ENCODE results near the gene SOD1. TPM values are rescaled to one million over a fixed set of nuclear protein-coding genes. Genes with fewer than 3 reads are reported as not detected.
A peak's percentile ranks its signal among the peaks of the same experiment; 100 is the strongest.

The SOD1 gene
- total and polyA plus RNA-seq, 2 of the 13 experiments (the other 11 are each of a cell fraction or from before 2014, with no cell fraction given), result 317 to 537 TPM

GRCh38 chr21:31663584-31664249 lies 4.2 kb downstream of the SOD1 start (continued):
- no peak for TF ChIP-seq ZNF318 (CRISPR knock-in tag; IDR thresholded peaks at IDR 0.05)

GRCh38 chr21:31665397-31665796 lies 5.9 kb downstream of the SOD1 start:
- ATAC-seq (peak; percentile 72), DNase-seq (ENCODE audit: low spot score) (peak; percentile 20), FAIRE-seq (no peak)
- no peaks in the 10 kb centered on the region for H3K9me3 ChIP-seq (ENCODE audit: low read length)
- no TSS peak for BruUV-seq (replicated peaks)
- in situ Hi-C loops (cut with HindIII; ENCODE audit: extremely low pct_ligation_motif_present, low pct_unique_long_range_greater_than_20kb), result no loop called here
- no peaks in the 10 kb centered on the region; a peak in 1 of 5 replicates for H3K27me3 ChIP-seq (ENCODE audit: control insufficient read depth in 1 of 2, insufficient read depth in 2 of 2, low read length in 2 of 2)
- no peak overlapping the region for H3K27ac ChIP-seq (ENCODE audit: extremely low read length, insufficient read depth, low read length)
- no peak overlapping the region for H3K4me3 ChIP-seq (replicated peaks in 1 of 3; ENCODE audit: insufficient read depth in 1 of 3, low read depth in 2 of 3, low read length in 3 of 3)
- no peak overlapping the region for H3K4me2 ChIP-seq (ENCODE audit: low read depth, low read length)
- H3K9ac ChIP-seq (ENCODE audit: insufficient read depth, low read depth, low read length), result no peak overlapping the region
- POLR2A ChIA-PET, result no interaction called here
- peaks cover 57% of the 10 kb centered on the region for H3K4me1 ChIP-seq (ENCODE audit: insufficient read depth, low read length)
- peaks cover 10 to 50% of the 10 kb centered on the region in 2 experiments for H3K36me3 ChIP-seq (replicated peaks in 1 of 2; ENCODE audit: control insufficient read depth in 1 of 2, insufficient read depth in 2 of 2, low read length in 2 of 2)
- WGBS (ENCODE audit: low lambda C conversion rate), result 86% methylated on average over 7 of the region's 8 CpGs
- peaks cover 47% of the 10 kb centered on the region for H3K79me2 ChIP-seq (ENCODE audit: insufficient read depth, low read length)
- TF ChIP-seq ZNF768 (CRISPR knock-in tag; IDR thresholded peaks at IDR 0.05), result 0 out of 2 replicates have a peak, but pooled peaks have one; percentile 14
- TF ChIP-seq IKZF4 (CRISPR knock-in tag; IDR thresholded peaks at IDR 0.05; ENCODE audit: borderline replicate concordance, low read depth, not compliant biosample characterization), result no peak
- no peak for TF ChIP-seq PHF8 (CRISPR knock-in tag; IDR thresholded peaks at IDR 0.05)
- TF ChIP-seq CTCF (CRISPR knock-in tag; IDR thresholded peaks at IDR 0.05), result 0 out of 2 replicates have a peak, but pooled peaks have one; percentile 9
- TF ChIP-seq ZBTB38 (CRISPR knock-in tag; IDR thresholded peaks at IDR 0.05), result peak; percentile 76; the same call in 1 of the 2 replicates
- no peak for TF ChIP-seq FLYWCH1 (CRISPR knock-in tag; IDR thresholded peaks at IDR 0.05)
- peak; percentile 64; the same call in 1 of the 2 replicates for TF ChIP-seq ZBTB33 (CRISPR knock-in tag; IDR thresholded peaks at IDR 0.05)
- H2AFZ ChIP-seq (ENCODE audit: low read length), result no peak overlapping the region
- intact Hi-C loops (cut with micrococcal nuclease; ENCODE audit: unreplicated experiment), result loop anchor here (5.0 to 10.0 kb wide), 2 partner anchors 49 to 67 kb away; partner anchors contain the start of gene SCAF4
- CTCF ChIA-PET (ENCODE audit: low intra/inter-chr PET ratio, low total read pairs), result no interaction called here
- H4K20me1 ChIP-seq (ENCODE audit: insufficient read depth, low read length), result peaks cover 33% of the 10 kb centered on the region
